Upper lobe of right lung (tissue), 1 donor: ENCODE data around the gene ZDHHC4. TPM values are rescaled to one million over a fixed set of nuclear protein-coding genes. Genes with fewer than 3 reads are reported as not detected.

Experiments used
- ATAC-seq: fragments of 200-7000 bp; cut with Tn5 transposase; one replicate; pipeline ENCODE4 v1.9.1; 2020; ENCODE audit warnings: mild to moderate bottlenecking, moderate library complexity
- DNase-seq: peaks from one replicate; pipeline ENCODE4 v3.0.0-alpha.2; 2020
- H3K27ac ChIP-seq: fragments of 200-600 bp; one replicate; pipeline ENCODE4 v1.8.0; 2022
- H3K27me3 ChIP-seq: fragments of 200-600 bp; one replicate; pipeline ENCODE4 v1.8.0; 2022; ENCODE audit warnings: mild to moderate bottlenecking
- H3K36me3 ChIP-seq: fragments of 200-600 bp; one replicate; pipeline ENCODE4 v1.8.0; 2022
- H3K4me1 ChIP-seq: fragments of 200-600 bp; one replicate; pipeline ENCODE4 v1.8.0; 2022
- H3K4me3 ChIP-seq: fragments of 200-600 bp; one replicate; pipeline ENCODE4 v1.8.0; 2022; ENCODE audit warnings: mild to moderate bottlenecking
- H3K9me3 ChIP-seq: fragments of 200-600 bp; one replicate; pipeline ENCODE4 v1.8.0; 2022
- intact Hi-C: fragments of 100-400 bp; cut with DNase I; formaldehyde crosslinking; loops from one replicate; pipeline ENCODE4 v1.11.0; 2022
- long read RNA-seq: library from polyadenylated mRNA; unstranded; transcript quantifications from one replicate; pipeline ENCODE4 v2.0.0, GENCODE V29; 2021
- total RNA-seq: library from RNA; stranded (reverse); fragmentation: NEBNext Ultra II Directional; extraction: Animal tissue kit (Norgen Biotek cat#: 25700); gene quantifications from one replicate; pipeline ENCODE4 v1.2.1, GENCODE V29; 2021
- TF ChIP-seq, protein P1 (sequence below): fragments of 200-600 bp; IDR thresholded peaks from one replicate; pipeline ENCODE4 v1.8.0; 2022; ENCODE audit warnings: antibody characterized with exemption
- donor health status: DM: no; HTN: yes; CAD: no; lungs with severe emphysema.

ZDHHC4 gene
- total RNA-seq, result 54.8 TPM
- long read RNA-seq, transcript ZDHHC4-205 (8 exons, 1,552 nt), result major isoform, 13 of 46 reads
- long read RNA-seq, transcript ZDHHC4-201 (8 exons, 1,259 nt), result major isoform, 13 of 46 reads
- long read RNA-seq, transcript ZDHHC4-203 (9 exons, 1,461 nt), result minor isoform, 8 of 46 reads
- long read RNA-seq, partial matches to known transcripts, result 0 of 46 reads
- long read RNA-seq, other reads (novel, unspliced or antisense), result 7 of 46 reads

GRCh38 chr7:6577369-6578113 is at the start of gene ZDHHC4:
Gene ZDHHC4, plus strand, starts transcription at chr7:6577454. Its CDS starts 3,108 bp downstream, at chr7:6580562.
- peaks cover 26% of the 10 kb centered on the region for H3K36me3 ChIP-seq

GRCh38 chr7:6528401-6529130 is 48.7 kb upstream of the ZDHHC4 start:
- TF ChIP-seq, protein P1, sequence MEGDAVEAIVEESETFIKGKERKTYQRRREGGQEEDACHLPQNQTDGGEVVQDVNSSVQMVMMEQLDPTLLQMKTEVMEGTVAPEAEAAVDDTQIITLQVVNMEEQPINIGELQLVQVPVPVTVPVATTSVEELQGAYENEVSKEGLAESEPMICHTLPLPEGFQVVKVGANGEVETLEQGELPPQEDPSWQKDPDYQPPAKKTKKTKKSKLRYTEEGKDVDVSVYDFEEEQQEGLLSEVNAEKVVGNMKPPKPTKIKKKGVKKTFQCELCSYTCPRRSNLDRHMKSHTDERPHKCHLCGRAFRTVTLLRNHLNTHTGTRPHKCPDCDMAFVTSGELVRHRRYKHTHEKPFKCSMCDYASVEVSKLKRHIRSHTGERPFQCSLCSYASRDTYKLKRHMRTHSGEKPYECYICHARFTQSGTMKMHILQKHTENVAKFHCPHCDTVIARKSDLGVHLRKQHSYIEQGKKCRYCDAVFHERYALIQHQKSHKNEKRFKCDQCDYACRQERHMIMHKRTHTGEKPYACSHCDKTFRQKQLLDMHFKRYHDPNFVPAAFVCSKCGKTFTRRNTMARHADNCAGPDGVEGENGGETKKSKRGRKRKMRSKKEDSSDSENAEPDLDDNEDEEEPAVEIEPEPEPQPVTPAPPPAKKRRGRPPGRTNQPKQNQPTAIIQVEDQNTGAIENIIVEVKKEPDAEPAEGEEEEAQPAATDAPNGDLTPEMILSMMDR, result no peak
- ATAC-seq (no peak), DNase-seq (no peak)
- H3K4me1 ChIP-seq, result no peaks in the 10 kb centered on the region
- intact Hi-C loops, result no loop called here
- no peak overlapping the region for H3K27ac ChIP-seq
- H3K36me3 ChIP-seq, result no peaks in the 10 kb centered on the region
- H3K4me3 ChIP-seq, result no peak overlapping the region
- H3K9me3 ChIP-seq, result no peaks in the 10 kb centered on the region
- H3K27me3 ChIP-seq, result peaks cover 72% of the 10 kb centered on the region

More at GRCh38 chr7:6577369-6578113, at the start of gene ZDHHC4:
- Histone ChIP-seq H3K27ac (peak within 1 kb of the TSS; percentile 93), H3K27me3 (no peaks in the 10 kb centered on the region), H3K4me3 (peak within 1 kb of the TSS; percentile 74), H3K4me1 (peaks cover 12% of the 10 kb centered on the region), H3K9me3 (no peaks in the 10 kb centered on the region)
- DNase-seq (peak; percentile 96), ATAC-seq (peak; percentile 98)
- TF ChIP-seq, protein P1, result no peak
- intact Hi-C loops, result no loop called here

- H3K4me3 ChIP-seq, result no peak overlapping the region
- H3K4me1 ChIP-seq, result peaks cover 4% of the 10 kb centered on the region
- intact Hi-C loops, result no loop called here
- no peaks in the 10 kb centered on the region for H3K36me3 ChIP-seq
- no peak overlapping the region for H3K27ac ChIP-seq
- H3K27me3 ChIP-seq, result peaks cover 73% of the 10 kb centered on the region
- DNase-seq, result no peak
- TF ChIP-seq, protein P1, result no peak
- no peaks in the 10 kb centered on the region for H3K9me3 ChIP-seq
- no peak for ATAC-seq
Measured at GRCh38 chr7:6529643-6530042, 47.6 kb upstream of the ZDHHC4 start.

- Histone ChIP-seq H3K4me3 (peak overlapping the region; percentile 35), H3K27ac (no peak overlapping the region), H3K27me3 (peaks cover 73% of the 10 kb centered on the region), H3K36me3 (no peaks in the 10 kb centered on the region), H3K4me1 (peaks cover 4% of the 10 kb centered on the region), H3K9me3 (no peaks in the 10 kb centered on the region)
- ATAC-seq (peak; percentile 14), DNase-seq (no peak)
- intact Hi-C loops, result no loop called here
- TF ChIP-seq, protein P1, result no peak
Measured at GRCh38 chr7:6530626-6531491, 46.4 kb upstream of the ZDHHC4 start.
